Immature natural killer cell (primary cell): Measurements from ENCODE around the gene CNGB1. TPM values are rescaled to one million over a fixed set of nuclear protein-coding genes. Genes with fewer than 3 reads are reported as not detected.
"Not testable (repeated sequence)": the region's sequence is repeated elsewhere in the genome, so short reads cannot be mapped to it uniquely, and the experiment has no call there.

Experiments used
- DNase-seq, 3 donors: peaks; one replicate each; pipeline ENCODE4 v3.0.0; 2022; ENCODE audit warnings: mixed read lengths in 1 of 3
- H3K27ac Mint-ChIP-seq, 6 donors: one replicate each; pipeline ENCODE4 v1.8.0; 2020; ENCODE audit warnings: mixed read lengths in 6 of 6, mild to moderate bottlenecking in 5 of 6, inconsistent platforms in 4 of 6, moderate library complexity in 3 of 6
- H3K27me3 Mint-ChIP-seq, 3 donors: one replicate each; pipeline ENCODE4 v1.8.0; 2020 to 2021; ENCODE audit warnings: low read depth in 3 of 3, mild to moderate bottlenecking in 3 of 3, mixed read lengths in 3 of 3, moderate library complexity in 3 of 3, inconsistent platforms in 1 of 3
- H3K36me3 Mint-ChIP-seq, 3 donors: one replicate each; pipeline ENCODE4 v1.8.0; 2020; ENCODE audit warnings: mixed read lengths in 3 of 3, inconsistent platforms in 2 of 3, mild to moderate bottlenecking in 2 of 3
- H3K4me1 Mint-ChIP-seq, 2 donors: one replicate each; pipeline ENCODE4 v1.8.0; 2020; ENCODE audit warnings: inconsistent platforms in 2 of 2, mild to moderate bottlenecking in 2 of 2, mixed read lengths in 2 of 2, moderate library complexity in 1 of 2
- H3K4me3 Mint-ChIP-seq, 5 donors: one replicate each; pipeline ENCODE4 v1.8.0; 2020; ENCODE audit warnings: mild to moderate bottlenecking in 5 of 5, mixed read lengths in 5 of 5, inconsistent platforms in 3 of 5, moderate library complexity in 3 of 5
- H3K9me3 Mint-ChIP-seq, 6 donors: one replicate each; pipeline ENCODE4 v1.8.0; 2020; ENCODE audit warnings: mild to moderate bottlenecking in 6 of 6, mixed read lengths in 6 of 6, inconsistent platforms in 4 of 6, moderate library complexity in 3 of 6
- polyA plus RNA-seq, 3 donors: library from polyadenylated mRNA; unstranded; fragments of 300-500 nt; fragmentation: Illumina TruSeq; gene quantifications; one replicate each; pipeline ENCODE4 v1.2.3, GENCODE V29; 2021

Gene CNGB1
- polyA plus RNA-seq, 3 donors from 2014 or later: not detected

DNA sequence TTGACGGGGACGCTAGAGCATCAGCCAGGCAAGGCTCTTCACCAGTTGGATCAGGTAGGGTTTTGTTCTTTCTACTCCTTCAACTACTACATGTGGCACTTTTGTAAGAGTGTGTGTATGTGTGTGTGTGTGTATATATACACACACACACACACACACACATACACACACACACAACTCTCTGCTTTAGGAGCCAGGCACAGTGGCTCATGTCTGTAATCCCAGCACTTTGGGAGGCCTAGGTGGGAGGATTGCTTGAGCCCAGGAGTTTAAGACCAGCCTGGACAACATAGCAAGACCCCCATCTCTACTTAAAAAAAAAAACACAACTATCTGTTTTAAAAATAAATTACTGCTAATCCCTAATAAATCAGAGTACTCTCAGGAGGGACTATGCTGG lies 53.4 kb downstream of the CNGB1 start:
- H3K27me3 Mint-ChIP-seq, H3K36me3 Mint-ChIP-seq, H3K9me3 Mint-ChIP-seq, H3K4me1 Mint-ChIP-seq, H3K27ac Mint-ChIP-seq, DNase-seq, H3K4me3 Mint-ChIP-seq: not testable (repeated sequence)

DNA sequence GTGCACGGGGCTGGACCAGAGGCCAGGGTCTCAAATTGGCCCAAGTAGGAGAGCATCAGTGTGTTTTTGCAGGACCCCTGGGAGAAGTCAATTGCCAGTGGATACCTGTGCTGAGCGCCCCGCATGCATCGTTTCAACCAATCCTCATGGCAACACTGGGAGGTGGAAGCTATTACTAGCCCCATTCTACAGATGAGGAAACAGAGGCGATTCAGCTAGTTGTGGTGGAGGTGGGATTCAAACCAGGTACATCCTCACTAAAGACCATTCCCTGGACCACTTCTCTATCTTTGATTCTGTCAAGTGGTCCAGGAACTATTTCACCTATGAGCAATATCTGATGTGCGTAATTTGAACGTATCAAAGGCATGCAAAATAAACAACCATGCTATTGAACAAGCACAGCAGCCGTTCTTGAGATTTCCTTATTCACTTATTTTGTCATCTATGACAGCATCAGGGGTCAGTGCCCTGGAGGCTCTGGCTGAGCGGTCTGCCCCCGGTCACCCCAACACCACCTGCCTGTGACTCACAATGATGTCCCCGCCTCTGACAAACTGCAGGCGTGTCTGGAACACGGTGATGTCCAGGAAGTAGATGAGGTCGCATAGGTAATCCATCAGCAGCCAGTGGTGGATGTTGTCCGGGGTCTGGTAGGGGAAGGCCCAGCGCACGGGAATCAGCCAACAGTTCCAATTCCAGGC lies 54.0 kb downstream of the CNGB1 start:
- no peak for DNase-seq
- H3K27me3 Mint-ChIP-seq: peaks cover 0 to 3% (median 3%) of the 10 kb centered on the region in 3 donors
- H3K9me3 Mint-ChIP-seq: no peaks in the 10 kb centered on the region
- no peak overlapping the region for H3K27ac Mint-ChIP-seq
- H3K4me1 Mint-ChIP-seq: no peaks in the 10 kb centered on the region
- H3K36me3 Mint-ChIP-seq: peaks cover 0 to 3% (median 0%) of the 10 kb centered on the region in 3 donors
- H3K4me3 Mint-ChIP-seq: no peak overlapping the region

DNA sequence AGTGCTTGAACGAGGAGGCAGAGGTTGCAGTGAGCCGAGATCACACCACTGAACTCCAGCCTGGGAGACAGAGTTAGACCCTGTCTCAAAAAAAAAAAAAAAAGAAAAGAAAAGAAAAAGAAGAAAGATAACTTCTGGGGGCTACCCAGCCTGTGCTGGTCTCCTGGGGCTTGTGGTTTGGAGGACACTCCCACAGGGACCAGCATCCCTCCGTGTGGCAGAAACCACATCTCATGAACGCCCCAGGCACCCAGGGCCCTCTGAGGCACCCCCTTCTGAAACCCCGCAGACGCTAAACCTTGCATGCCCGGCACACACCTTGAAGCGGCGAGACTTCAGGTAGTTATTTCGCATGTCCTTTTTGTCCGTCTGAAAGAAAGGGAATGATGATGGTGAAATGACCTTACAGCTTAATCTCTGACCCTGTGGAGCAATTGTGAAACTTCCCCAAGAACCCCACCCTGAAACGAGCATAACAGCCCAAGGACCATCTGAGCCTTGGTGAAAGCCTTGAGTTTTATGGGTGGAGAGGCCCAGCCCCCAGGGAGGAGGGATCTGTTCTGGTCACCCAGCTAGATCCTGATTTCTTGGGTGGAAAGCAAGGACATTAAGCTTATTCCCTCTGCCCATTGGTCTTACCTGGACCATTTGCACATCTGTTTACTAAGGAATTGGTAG lies 55.0 kb downstream of the CNGB1 start:
- no peak overlapping the region for H3K27ac Mint-ChIP-seq
- peaks cover 0 to 5% (median 0%) of the 10 kb centered on the region in 3 donors for H3K36me3 Mint-ChIP-seq
- no peak for DNase-seq
- H3K4me3 Mint-ChIP-seq: no peak overlapping the region
- H3K27me3 Mint-ChIP-seq: peaks cover 0 to 4% (median 3%) of the 10 kb centered on the region in 3 donors
- no peaks in the 10 kb centered on the region for H3K9me3 Mint-ChIP-seq
- H3K4me1 Mint-ChIP-seq: no peaks in the 10 kb centered on the region

DNA sequence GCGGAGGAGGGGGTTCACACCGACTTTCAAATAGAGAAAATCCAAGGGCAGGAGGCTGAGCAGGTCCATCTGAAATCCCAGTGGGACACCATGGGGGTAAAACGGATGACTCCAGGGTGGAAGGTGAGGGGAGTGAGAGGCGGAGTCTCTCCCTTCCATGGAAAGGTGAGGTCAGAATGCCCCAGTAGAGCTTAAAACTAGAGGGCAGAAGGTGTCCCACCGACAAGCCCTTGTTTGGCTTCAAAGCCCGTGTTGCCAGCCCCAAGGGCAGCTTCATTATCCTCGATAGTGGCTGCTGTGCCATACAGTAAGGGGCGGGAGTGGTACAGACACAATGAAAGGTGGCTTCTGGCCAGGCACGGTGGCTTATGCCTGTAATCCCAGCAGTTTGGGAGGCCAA lies 55.7 kb downstream of the CNGB1 start:
- H3K9me3 Mint-ChIP-seq: no peaks in the 10 kb centered on the region
- peaks cover 0 to 5% (median 0%) of the 10 kb centered on the region in 3 donors for H3K36me3 Mint-ChIP-seq
- H3K4me1 Mint-ChIP-seq: no peaks in the 10 kb centered on the region
- DNase-seq: no peak
- H3K4me3 Mint-ChIP-seq: no peak overlapping the region
- no peak overlapping the region for H3K27ac Mint-ChIP-seq
- peaks cover 0 to 4% (median 3%) of the 10 kb centered on the region in 3 donors for H3K27me3 Mint-ChIP-seq

DNA sequence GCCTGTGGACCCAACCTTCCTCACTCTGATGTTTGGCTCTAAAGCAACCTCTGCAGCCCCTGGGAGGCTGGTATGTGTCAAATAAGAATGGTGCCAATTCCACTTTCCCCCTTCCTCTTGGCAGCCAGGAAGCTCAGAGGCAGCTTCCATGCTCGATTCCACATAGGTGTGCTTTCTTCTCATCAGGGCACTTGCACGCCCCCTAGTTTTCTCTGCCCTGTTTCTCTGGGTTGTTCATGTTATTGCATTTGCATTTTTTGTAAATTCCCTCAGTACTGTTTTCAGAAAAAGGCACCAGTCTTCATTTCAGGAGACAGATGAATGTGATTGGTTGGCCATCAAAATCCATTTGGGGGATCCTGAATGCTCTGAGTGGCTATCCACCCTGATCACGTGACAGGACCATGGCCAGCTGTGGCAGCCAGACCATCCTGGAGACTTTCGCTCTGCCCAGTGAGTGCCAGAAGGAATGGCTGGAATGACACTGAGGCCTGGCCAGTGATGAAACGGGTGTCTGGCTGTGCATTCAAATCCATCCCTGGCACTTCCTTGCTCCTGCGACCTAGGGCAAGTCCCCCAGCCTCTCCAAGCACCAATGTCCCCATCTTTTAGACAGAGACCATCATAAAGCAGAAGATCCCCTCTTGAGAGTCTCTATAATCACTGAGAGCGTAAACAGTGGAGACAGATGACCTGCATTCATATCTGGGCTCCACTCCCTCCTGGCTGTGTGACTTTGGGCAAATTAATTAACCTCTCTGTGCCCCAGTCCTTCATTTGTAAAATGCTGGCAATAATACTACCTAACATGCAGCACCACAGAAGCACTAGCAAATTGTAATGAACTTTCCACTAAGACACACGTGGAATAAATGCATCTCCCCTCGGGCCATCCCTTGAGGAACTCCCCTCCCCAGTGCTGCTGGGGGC lies 56.4 kb downstream of the CNGB1 start:
- Mint-ChIP-seq H3K36me3 (peaks cover 0 to 5% (median 0%) of the 10 kb centered on the region in 3 donors), H3K4me3 (no peak overlapping the region), H3K9me3 (no peaks in the 10 kb centered on the region), H3K4me1 (no peaks in the 10 kb centered on the region), H3K27me3 (peaks cover 0 to 5% (median 4%) of the 10 kb centered on the region in 3 donors), H3K27ac (peak overlapping the region in 1 of 6 donors; percentile 54)
- DNase-seq: no peak

DNA sequence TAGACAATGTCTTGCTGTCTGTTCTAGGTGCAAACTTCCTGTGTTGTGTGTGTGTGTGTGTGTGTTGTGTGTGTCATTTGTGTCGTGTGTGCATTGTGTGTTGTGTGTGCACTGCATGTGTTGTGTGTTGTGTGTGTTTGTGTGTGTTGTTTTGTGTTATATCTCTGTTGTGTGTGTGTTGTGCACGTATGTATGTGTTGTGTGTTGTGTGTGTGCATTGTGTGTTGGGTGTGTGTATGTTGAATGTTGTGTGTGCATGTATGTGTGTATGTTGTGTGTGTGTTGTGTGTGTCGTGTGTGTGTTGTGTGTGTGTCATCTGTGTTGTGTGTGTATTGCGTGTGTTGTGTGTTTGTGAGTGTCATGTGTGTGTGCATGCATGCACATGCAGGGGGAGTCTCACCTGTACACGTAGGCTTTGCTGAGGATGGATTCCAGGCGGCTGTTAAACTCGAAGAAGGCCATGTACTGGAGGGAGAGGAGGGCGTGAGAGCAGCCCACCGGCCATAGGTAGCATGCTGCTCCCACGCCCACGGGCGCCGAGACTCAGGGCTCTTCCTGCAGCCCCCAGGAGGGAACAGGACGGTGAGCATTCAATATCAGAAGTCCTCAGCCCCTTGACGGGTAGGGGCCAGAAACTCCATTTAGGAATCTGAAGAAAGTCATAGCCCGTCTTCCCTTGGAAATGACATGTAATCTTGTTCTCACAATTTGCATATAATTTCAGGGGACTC lies 58.2 kb downstream of the CNGB1 start:
- H3K27me3 Mint-ChIP-seq: peaks cover 0 to 4% (median 4%) of the 10 kb centered on the region in 3 donors
- H3K4me1 Mint-ChIP-seq: no peaks in the 10 kb centered on the region
- no peak overlapping the region for H3K4me3 Mint-ChIP-seq
- DNase-seq: no peak
- H3K9me3 Mint-ChIP-seq: no peaks in the 10 kb centered on the region
- H3K36me3 Mint-ChIP-seq: peaks cover 0 to 5% (median 0%) of the 10 kb centered on the region in 3 donors
- H3K27ac Mint-ChIP-seq: peak overlapping the region in 2 of 6 donors; percentile 15 to 17

DNA sequence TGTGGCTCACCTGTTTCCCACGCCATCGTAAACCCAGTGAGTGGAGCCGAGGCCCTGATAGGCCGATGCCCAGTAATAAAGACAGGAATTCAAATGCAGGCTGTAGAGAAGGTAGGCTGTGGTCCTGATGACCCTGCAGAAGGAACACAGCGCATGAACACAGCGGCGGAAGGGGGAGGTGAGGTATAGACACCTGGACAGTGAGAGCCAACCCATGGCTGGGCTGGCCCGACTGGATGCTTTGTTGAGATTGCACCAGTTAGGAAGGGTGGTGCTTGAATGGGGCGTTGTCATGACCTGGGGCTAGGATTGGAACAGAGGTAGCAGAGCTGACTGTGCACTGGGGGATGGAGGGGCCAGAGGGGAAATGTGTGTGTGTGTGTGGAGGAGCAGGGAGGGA lies 59.2 kb downstream of the CNGB1 start:
- Mint-ChIP-seq H3K27me3 (peaks cover 4 to 6% (median 4%) of the 10 kb centered on the region in 3 donors), H3K4me3 (no peak overlapping the region), H3K4me1 (no peaks in the 10 kb centered on the region), H3K27ac (peak overlapping the region in 2 of 6 donors; percentile 22 to 69), H3K9me3 (no peaks in the 10 kb centered on the region), H3K36me3 (peaks cover 0 to 5% (median 0%) of the 10 kb centered on the region in 3 donors)
- DNase-seq: no peak

DNA sequence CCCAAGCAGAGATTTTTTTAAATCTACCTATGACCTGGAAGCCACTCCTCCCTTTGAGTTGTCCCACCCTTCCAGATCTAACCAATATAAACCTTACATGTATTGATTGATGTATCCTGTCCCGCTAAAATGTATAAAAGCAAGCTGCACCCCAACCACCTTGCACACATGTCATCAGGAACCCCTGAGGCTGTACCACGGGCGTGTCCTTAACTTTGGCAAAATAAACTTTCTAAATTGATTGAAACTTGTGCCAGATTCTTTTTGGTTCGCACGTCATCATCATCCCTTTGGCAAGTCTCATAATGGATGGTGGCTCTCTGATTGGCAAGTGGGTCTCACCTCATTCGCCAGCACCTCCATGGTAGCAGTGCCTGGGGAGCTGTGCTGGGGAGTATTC lies 60.2 kb downstream of the CNGB1 start:
- Mint-ChIP-seq H3K9me3 (no peaks in the 10 kb centered on the region), H3K27ac (no peak overlapping the region), H3K4me3 (no peak overlapping the region), H3K36me3 (peaks cover 0 to 5% (median 0%) of the 10 kb centered on the region in 3 donors), H3K27me3 (peaks cover 4 to 6% (median 4%) of the 10 kb centered on the region in 3 donors), H3K4me1 (no peaks in the 10 kb centered on the region)
- no peak for DNase-seq

DNA sequence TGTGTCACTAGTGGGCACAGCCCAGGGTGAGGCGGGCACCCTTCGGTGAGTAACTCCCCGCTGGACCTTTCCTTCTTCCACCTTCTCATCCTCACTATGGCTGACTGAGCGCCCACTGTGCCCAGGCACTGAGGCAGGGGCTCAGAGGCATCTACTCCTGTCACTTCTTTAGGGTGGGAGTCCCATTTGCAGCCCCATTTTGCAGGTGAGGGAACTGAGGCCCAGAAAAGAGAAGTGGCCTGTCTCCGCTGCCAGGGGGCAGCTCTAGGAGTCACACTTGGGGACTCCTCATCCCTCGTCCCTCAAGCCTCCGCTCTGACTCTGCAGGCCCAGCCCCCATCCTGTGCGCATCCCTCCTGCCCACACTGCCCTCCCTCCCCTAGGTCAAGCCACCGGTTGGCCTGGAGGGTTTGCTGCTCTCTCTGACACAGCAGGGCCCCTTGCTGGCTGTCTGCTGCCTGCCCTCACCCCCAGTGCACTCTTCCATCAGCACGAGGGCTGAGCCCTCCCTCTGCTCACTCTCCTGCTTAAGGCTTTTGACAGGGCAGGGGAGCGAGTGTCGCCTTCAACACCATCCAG lies 62.4 kb downstream of the CNGB1 start:
- Mint-ChIP-seq H3K36me3 (peaks cover 0 to 5% (median 0%) of the 10 kb centered on the region in 3 donors), H3K27ac (no peak overlapping the region), H3K4me3 (no peak overlapping the region), H3K4me1 (no peaks in the 10 kb centered on the region), H3K27me3 (peaks cover 4 to 7% (median 7%) of the 10 kb centered on the region in 3 donors), H3K9me3 (no peaks in the 10 kb centered on the region)
- DNase-seq: no peak

DNA sequence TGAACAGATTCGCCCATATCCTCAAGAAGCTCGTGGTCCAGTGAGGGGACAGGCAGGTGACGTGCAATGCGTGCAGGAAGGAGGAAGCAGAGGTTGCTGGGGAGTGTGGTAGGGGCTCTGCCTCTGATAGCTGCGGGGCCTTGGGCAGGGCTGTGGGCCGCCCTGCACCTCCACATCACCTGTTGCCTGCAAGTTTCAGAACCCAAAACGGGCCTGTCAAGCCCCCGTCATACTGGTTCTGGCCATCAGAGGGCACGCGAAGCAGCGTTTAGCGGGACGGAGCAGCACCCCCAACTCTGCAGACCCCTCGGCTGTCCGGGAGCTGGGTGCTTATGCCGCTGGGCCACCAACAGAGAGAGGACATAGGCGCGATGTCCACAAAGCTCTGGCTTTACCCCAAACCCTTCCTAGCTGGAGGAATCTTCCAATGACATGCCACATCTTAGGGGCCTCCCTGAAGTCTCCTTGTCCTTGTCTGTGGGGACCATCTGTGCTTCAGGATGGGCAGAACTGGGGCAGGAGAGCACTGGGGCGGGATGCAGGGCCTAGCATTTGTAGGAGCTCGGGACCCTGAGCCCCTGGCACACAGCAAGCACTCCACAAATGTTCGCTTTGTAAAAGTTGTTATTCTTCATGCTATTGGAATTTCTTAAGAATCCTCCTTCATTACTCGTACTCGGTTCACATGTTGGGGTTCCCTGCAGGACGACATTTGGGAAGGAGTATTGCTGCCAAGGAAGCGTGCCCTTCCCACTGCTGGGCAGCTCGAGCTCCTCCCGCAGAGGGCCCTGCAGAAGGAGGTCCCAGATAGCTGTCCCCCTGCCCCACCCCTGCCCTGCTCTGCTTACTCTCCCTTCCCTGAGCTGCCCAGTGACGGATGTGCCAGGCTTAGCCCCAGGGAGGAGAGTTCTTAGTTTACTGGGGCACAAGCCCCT lies 64.3 kb downstream of the CNGB1 start:
- no peaks in the 10 kb centered on the region for H3K9me3 Mint-ChIP-seq
- no peak overlapping the region for H3K4me3 Mint-ChIP-seq
- H3K27ac Mint-ChIP-seq: peak overlapping the region in 1 of 6 donors; percentile 70
- peak in 2 of 3 donors; percentile 20 to 34 for DNase-seq
- no peaks in the 10 kb centered on the region for H3K4me1 Mint-ChIP-seq
- H3K36me3 Mint-ChIP-seq: peaks cover 0 to 2% (median 0%) of the 10 kb centered on the region in 3 donors
- H3K27me3 Mint-ChIP-seq: peaks cover 7 to 11% (median 9%) of the 10 kb centered on the region in 3 donors

DNA sequence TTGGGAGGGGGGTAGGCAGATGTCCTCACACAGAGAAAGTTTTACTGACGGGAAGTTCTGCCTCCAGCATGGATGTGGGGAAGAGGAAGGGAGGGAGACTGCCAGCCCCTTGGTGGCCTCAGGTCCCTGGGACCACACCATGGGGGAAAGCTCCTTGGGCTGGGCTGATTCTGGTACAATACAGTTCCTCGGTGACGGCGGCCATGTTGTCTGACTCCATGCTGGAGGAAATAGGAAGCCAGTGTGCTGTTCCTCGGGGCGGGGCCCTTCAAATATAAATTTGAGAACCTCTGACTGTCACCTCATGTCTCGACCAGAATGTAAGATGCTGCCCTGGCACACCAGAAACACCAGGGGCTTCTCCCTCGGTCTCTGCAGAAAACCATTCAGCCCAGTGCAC lies 66.8 kb downstream of the CNGB1 start:
- DNase-seq: no peak
- no peak overlapping the region for H3K4me3 Mint-ChIP-seq
- H3K27ac Mint-ChIP-seq: no peak overlapping the region
- no peaks in the 10 kb centered on the region for H3K9me3 Mint-ChIP-seq
- H3K4me1 Mint-ChIP-seq: peaks cover 4 to 7% of the 10 kb centered on the region in 2 donors
- H3K27me3 Mint-ChIP-seq: peaks cover 5 to 11% (median 5%) of the 10 kb centered on the region in 3 donors
- no peaks in the 10 kb centered on the region for H3K36me3 Mint-ChIP-seq

DNA sequence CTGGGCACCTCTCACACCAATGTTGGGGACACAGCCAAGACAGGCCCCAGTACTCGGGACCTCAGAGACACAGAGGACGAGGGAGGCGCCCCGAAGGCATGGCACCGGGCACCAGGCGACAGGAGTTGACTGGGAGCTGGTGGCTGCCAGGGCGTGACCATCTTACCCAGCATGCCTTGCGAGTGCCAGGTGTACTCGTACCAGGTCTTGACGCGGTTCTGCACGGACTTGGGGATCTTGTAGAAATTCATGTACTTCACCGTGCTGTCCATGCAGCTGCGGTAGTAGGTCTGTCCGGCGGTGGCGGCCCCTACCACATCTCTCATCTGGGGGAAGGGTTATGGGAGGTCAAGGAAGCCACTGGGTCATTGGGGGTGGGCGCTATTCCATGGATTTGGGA lies 67.3 kb downstream of the CNGB1 start:
- no peak overlapping the region for H3K4me3 Mint-ChIP-seq
- H3K36me3 Mint-ChIP-seq: no peaks in the 10 kb centered on the region
- peaks cover 4 to 7% of the 10 kb centered on the region in 2 donors for H3K4me1 Mint-ChIP-seq
- H3K27ac Mint-ChIP-seq: no peak overlapping the region
- H3K9me3 Mint-ChIP-seq: no peaks in the 10 kb centered on the region
- H3K27me3 Mint-ChIP-seq: peaks cover 5 to 11% (median 5%) of the 10 kb centered on the region in 3 donors
- DNase-seq: no peak
